ENCODE measurements around the gene HABP2.

DNA sequence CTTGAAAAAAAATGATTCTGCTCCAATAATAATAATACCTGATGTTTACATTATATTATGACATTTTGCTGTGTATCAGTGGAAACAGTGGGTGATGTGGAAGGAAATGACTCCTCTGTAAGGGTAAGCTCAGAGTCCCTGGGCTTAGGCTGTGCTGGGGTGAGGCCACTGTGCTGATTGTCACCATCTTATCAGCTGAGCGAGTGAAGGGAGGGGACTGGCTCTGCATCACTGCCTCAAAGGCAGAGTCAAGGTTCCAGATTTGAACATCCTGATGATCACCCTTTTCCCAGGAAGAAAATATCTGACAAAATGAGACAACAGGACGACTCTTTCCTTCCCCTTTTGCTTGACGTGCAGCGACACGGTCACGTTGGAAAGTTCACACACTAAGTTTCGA lies 24.0 kb upstream of the HABP2 start:
- TF ChIP-seq, protein P1, sequence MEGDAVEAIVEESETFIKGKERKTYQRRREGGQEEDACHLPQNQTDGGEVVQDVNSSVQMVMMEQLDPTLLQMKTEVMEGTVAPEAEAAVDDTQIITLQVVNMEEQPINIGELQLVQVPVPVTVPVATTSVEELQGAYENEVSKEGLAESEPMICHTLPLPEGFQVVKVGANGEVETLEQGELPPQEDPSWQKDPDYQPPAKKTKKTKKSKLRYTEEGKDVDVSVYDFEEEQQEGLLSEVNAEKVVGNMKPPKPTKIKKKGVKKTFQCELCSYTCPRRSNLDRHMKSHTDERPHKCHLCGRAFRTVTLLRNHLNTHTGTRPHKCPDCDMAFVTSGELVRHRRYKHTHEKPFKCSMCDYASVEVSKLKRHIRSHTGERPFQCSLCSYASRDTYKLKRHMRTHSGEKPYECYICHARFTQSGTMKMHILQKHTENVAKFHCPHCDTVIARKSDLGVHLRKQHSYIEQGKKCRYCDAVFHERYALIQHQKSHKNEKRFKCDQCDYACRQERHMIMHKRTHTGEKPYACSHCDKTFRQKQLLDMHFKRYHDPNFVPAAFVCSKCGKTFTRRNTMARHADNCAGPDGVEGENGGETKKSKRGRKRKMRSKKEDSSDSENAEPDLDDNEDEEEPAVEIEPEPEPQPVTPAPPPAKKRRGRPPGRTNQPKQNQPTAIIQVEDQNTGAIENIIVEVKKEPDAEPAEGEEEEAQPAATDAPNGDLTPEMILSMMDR (conservative IDR thresholded peaks at IDR 0.05; ENCODE audit: low read depth, low read length), result no peak
- TF ChIP-seq, protein P2, sequence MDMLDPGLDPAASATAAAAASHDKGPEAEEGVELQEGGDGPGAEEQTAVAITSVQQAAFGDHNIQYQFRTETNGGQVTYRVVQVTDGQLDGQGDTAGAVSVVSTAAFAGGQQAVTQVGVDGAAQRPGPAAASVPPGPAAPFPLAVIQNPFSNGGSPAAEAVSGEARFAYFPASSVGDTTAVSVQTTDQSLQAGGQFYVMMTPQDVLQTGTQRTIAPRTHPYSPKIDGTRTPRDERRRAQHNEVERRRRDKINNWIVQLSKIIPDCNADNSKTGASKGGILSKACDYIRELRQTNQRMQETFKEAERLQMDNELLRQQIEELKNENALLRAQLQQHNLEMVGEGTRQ (IDR thresholded peaks at IDR 0.05; ENCODE audit: low read depth, low read length), result no peak
- TF ChIP-seq MXI1 (IDR thresholded peaks at IDR 0.05; ENCODE audit: borderline replicate concordance, low read depth, low read length) (no peak), CEBPB (IDR thresholded peaks at IDR 0.05; ENCODE audit: low read depth, low read length) (no peak), POLR2A (IDR thresholded peaks at IDR 0.05; ENCODE audit: low read depth, low read length) (no peak), RAD21 (IDR thresholded peaks at IDR 0.05; ENCODE audit: low read length) (no peak), MAFK (IDR thresholded peaks at IDR 0.05; ENCODE audit: low read depth, low read length) (no peak), RFX5 (IDR thresholded peaks at IDR 0.05; ENCODE audit: low read depth, low read length) (no peak), MAZ (IDR thresholded peaks at IDR 0.05; ENCODE audit: borderline replicate concordance, low read depth, low read length) (no peak)
- TF ChIP-seq, protein P3, sequence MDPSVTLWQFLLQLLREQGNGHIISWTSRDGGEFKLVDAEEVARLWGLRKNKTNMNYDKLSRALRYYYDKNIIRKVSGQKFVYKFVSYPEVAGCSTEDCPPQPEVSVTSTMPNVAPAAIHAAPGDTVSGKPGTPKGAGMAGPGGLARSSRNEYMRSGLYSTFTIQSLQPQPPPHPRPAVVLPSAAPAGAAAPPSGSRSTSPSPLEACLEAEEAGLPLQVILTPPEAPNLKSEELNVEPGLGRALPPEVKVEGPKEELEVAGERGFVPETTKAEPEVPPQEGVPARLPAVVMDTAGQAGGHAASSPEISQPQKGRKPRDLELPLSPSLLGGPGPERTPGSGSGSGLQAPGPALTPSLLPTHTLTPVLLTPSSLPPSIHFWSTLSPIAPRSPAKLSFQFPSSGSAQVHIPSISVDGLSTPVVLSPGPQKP (IDR thresholded peaks at IDR 0.05; ENCODE audit: borderline replicate concordance, low read depth, low read length), result no peak

Data from IMR-90 (cell line).